NCI-H226 (cell line): Measurements from ENCODE around the gene SPTLC3.

Source experiments
- DNase-seq: peaks from one replicate; pipeline ENCODE4 v3.0.0-alpha.2; 2015

SPTLC3 gene

GRCh38 chr20:13034936-13035335 lies 26.2 kb downstream of the SPTLC3 start:
- no peak for DNase-seq

DNA sequence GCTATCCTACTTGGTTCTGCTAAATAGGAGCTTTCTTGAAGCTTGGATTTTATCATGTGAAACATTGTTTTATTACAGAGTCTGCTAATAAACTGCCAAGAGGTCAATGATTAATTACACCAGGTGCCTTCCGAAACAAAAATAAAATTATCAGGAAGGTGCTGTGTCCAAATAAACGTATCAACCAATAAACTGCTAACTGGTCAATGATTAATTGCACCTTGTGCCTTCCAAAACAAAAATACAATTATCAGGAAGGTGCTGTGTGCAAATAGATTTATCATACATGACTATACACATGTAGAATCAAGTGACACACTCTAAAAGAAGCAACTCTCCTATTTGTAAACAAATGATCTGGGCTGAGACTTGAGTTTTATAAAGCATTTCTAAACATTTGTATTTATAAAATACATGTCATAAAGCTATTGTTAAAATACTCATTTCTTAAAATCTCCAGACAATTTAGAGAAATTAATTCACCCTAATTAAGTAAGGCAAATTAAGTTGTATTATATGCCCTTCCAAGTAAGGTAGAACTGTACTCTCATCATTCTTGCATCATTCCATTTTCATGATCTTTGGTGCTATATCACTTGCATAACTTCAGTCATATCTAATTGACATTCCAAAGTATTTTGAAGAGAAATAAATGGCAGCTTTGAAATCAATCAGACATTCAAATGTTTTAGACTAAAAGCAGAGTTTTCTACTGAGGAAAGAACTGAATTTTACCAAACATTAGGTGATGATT lies 26.8 kb downstream of the SPTLC3 start:
- no peak for DNase-seq

DNA sequence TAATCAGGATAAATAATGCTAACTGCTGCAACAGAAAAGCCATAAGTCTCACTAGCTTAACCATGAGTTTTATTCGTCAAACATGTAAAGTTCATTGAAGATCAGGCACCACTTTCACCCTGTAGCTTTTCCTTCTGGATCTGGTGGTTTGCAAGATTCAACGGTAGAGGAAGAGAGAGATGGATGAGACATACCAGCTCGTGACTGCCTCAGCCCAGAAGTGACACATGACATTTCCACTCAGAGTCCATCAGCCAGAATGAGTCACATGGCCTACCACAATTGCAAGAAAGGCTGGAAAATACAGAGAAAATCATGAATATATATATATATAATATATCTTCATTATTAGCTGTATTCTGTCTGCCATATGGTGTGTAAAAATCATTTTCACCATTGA lies 29.0 kb downstream of the SPTLC3 start:
- no peak for DNase-seq

DNA sequence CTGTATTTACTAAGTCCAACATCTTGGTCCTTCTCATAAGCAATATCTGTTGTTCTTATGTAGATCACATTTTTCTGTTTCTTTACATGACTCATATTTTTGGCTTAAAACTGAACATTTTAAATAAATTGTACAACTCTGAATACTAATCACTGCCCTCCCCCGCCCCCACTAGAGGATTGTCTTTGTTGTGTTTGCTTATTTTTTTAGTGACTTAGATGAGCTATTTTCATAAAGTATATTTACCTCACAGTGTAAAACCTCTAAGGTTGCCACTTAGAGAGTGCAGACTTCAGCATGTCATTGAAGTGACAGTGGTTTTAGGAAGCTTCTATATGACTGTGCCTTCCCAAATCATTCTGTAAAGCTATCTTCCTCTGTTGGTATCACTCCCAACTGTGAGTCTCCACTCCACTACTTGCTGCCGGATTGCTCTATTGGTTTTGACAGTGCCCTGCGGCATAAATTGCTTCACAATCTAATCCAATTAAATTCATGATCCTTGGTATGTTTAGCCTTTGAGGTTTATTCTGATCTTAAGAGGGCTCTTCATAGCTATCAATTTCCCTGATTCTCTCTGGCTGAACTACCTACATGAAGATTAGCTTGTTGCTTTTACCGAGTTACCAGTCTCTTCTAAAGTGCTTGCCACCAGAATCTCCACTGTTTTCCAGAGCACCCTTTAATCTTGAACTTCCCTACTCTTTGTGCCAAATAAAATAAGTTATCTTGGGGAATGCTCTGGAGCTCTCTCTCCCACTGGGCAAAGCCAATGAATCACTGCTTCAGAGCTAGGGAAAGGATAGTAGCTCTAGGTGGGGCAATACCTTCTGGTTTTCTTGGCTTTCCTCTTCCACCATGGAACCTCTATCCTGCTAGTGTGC lies 33.0 kb downstream of the SPTLC3 start:
- peak; percentile 78 for DNase-seq

DNA sequence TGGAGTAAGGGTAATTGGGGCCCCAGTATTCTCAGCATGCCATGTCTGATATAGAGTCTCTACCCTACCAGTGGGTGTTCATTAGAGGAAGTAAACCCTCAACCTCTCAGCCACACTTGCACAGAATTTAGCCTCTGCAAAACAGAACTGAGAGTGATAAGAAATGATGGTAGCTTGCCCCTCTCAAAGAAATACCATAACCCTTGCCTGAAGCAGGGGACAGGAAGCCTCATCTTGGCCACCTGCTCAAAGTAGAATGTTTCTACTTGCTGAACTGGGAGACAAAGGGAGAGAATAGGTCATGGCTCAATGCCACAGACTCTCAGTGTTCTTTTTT lies 33.7 kb downstream of the SPTLC3 start:
- no peak for DNase-seq

DNA sequence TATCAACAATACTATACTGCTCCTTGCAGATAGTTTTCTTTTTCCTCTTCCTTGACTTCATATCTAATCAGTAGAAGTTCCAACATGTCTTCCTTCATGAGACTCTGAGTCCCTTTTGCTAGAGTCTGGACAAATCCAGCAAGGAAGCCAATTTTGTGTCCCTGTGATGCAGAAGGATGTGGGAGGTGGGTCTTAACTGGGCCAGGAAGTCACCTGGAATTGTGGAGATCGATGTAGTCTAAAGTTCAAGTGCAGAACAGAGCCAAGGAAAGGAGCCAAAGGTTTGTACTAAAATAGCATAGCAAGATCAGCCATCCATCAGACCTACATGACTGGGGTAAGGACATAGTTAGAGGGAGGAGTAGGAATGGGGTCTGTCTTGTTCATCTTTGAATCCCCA lies 37.6 kb downstream of the SPTLC3 start:
- no peak for DNase-seq

DNA sequence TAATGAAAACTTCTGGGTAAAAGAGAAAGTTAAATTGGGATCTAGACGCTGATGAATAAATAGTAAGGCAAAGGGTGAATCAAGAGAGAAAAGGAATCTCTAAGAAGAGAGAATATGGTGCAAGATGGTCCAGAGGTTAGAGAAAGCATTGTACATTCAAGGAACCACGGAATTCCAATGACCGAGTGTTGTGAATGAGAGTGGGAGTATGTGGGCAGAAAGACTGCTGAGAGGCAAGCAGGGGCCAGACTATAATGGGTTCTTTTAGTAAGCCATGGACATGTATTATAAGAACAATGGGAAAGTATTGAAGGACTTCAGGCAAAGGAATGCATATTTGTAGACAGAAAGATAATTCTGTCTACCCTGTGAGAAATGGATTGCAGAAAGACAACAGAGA lies 45.2 kb downstream of the SPTLC3 start:
- no peak for DNase-seq

DNA sequence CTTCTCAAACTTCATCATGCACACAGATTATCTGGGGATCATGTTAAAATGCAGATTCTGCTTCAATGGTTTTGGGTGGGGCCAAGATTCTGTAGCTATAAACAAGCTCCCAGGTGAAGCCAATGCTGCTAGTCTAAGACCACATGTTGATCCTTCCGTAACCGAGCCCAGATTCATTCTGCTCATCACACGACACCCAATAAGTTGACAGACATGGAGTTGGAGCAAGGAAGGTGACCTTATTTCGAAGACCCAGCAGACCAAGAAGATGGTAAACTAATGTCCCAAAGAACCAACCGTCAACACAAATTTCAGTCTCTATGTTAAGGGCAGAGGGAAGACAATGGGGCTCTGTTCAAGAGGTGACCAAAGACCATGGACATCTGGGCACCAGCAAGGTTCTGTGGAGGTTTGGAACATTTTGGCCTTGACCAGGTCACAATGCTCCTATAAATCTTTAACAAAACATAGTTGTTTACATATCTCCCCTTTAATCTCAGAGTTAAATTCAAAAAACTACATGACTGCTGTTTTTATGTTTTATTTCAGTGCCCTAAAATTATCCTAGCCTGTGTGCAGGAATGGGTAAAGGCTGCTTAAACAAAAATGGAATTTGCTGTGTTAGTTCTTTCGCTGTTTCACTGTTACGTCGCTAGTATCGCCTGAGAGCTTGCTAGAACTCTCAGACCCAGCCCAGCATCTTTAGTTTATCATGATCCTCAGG lies 50.1 kb downstream of the SPTLC3 start:
- DNase-seq, result no peak

DNA sequence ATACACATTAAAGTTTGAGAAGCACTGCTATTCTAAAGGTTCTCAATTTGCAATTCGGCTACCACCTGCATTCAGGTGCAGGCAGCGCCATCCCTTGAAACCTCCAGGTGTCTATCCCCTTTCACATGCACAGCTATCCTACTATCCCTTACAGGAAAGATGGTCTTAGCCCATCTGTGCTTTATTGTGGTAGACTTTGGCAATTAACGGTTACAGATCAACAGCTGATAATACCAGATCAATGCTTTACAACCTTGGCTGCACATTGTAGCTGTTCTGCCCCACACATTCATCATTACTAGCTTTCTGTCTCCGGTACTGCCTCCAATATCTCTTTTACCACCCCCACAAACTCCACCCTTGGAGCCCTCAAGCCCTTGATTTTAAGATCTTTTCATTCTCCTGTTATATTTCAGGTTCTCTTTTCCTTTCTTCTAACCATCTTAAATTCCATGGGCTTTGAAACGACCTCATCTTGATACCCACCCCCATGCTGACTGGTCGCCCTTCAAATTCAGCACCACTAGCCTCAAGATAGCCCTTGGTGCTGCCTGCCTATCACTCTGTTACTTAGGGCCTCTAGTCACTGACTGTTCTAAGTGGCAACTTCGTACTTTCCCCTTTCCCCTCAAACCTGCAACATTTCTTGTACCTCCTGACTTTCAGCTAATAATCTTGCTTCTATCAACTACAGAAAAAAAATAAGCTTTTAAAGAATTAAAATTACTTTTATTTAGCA lies 50.8 kb downstream of the SPTLC3 start:
- DNase-seq, result no peak

GRCh38 chr20:13060327-13060726 lies 51.6 kb downstream of the SPTLC3 start:
- no peak for DNase-seq

DNA sequence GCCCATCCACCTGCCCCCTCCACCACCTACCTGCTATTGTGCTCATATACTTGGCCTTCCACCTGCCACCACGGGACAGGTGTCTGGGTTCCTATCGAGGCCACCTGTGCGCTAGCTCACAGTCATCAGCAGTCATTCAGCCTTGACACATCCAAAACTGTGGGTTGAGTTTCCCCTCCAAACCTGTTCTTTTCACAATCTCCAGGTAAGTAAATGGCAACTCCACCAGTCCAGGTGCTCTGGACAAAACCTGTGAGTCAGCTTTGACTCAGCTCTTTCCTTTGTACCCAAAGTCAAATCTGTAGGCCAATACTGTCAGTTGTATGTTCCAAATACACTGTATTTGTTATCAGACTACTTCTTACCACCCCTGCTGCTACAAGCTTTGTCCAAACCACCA lies 52.6 kb downstream of the SPTLC3 start:
- DNase-seq, result no peak

GRCh38 chr20:13062789-13063188 lies 54.0 kb downstream of the SPTLC3 start:
- DNase-seq, result no peak

GRCh38 chr20:13068336-13068735 lies 59.6 kb downstream of the SPTLC3 start:
- no peak for DNase-seq

DNA sequence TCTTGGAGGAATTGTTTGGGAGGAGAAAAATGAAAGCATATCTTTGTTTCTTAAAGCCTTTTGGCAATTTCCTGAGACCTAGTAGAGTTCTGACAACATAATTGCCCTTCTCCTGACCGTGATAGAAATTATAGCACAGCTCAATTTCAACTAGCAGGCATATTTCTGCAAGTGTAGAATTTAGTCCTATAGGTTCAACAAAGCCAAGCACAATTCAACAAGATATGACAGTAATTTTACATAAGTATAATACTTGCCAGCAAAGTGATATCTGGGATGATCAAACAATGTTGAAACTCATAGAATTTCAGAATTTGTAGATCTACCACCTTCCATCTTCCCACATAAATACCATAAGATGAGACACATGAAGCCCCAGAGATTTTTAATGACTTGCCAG lies 73.1 kb downstream of the SPTLC3 start:
- DNase-seq, result no peak

- no peak for DNase-seq
Measured at GRCh38 chr20:13082378-13082777, 73.6 kb downstream of the SPTLC3 start.

GRCh38 chr20:13085275-13085674 lies 76.5 kb downstream of the SPTLC3 start:
- no peak for DNase-seq

GRCh38 chr20:13089950-13090469 lies 81.2 kb downstream of the SPTLC3 start:
- no peak for DNase-seq

DNA sequence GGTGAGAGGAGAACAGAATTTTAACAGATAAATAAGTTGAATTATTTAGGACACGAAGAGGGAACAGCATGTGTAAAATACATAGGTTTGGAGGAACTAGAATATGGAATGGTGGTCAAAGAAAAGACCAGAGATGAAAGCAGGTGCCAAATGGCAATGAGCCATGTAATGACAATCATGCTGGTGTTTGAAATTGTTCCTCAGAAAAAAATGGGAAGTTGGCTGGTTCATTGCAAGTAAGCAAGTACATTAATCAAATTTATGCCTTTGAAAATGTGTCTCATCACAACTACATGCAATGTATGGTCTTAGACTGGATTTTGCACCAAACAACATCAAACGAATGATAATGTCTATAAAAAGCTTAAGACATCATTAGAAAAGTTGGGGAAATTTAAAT lies 83.3 kb downstream of the SPTLC3 start:
- DNase-seq, result no peak

DNA sequence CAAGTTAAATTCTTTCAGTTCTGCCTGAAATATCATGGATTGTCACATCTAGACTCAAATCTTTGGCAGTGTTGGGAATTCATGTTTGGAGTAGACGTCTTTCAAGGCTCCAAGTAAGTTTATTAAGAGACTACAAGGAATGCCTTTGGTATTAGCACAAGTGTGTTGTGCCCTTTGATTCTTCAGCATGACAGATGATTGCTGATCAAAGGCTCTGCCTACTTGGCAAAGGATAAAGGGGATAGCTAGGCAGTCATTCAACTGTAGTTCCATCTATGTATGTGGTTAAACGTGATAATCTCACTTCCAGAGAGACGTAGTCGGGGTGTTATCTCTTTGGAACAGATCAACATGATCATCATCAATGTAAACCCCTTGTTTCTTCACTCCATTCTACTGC lies 86.2 kb downstream of the SPTLC3 start:
- no peak for DNase-seq

- DNase-seq, result no peak
Measured at GRCh38 chr20:13098720-13099355, 90.1 kb downstream of the SPTLC3 start.

DNA sequence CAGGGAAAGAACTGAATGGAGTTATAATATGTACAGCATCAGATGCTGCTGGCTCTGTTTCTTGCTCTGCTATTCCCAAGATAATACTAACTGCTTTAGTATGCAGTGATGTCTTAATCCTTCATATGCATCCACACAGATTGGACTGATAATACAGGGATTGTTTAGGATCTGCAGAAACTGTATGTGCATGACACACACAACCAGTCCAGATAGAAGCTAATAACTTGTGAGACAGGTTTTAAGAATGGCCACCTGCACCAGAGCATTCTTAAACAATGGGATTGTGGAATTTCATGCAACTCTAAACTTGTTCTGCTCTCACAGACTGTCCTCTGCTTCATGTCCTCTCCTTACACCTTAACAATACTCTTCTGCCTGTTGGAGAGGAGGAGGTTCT lies 90.9 kb downstream of the SPTLC3 start:
- no peak for DNase-seq

- DNase-seq, result no peak
Measured at GRCh38 chr20:13101276-13101675, 92.5 kb downstream of the SPTLC3 start.
